ENCODE measurements around the gene TEPSIN.

The TEPSIN gene

DNA sequence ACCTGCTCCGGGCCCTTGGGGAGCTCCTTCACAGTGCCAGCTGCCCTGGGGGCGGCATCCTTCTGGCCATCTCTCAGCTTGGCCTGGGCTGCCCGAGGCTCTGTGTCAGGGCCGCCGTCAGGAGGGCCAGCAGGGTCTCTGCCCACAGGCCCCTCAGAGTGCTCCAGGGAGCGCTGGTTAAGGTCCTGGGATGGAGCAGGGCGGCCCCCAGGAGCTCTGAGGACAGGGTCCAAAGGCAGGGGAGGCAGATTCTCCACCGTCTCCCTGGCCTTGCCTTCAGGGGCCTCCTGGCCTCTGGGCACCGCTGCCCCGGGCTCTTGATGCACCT is 7.5 kb upstream of the TEPSIN start:
- H3K4me3 ChIP-seq (replicated peaks; ENCODE audit: insufficient read depth, low read length), result no peak overlapping the region
- H3K27ac ChIP-seq (replicated peaks), result no peak overlapping the region
- DNase-seq (ENCODE audit: low read depth in 1 of 2, low spot score in 1 of 2), result no peak
- H3K27me3 ChIP-seq (ENCODE audit: insufficient read depth, poor library complexity, severe bottlenecking), result no peaks in the 10 kb centered on the region
- no peak for TF ChIP-seq REST (IDR thresholded peaks at IDR 0.05; ENCODE audit: insufficient replicate concordance, low read depth)
- TF ChIP-seq GABPA (IDR thresholded peaks at IDR 0.05; ENCODE audit: low read depth), result no peak
- no peak for TF ChIP-seq SPI1 (IDR thresholded peaks at IDR 0.05; ENCODE audit: borderline replicate concordance, low read depth)
- no peak for TF ChIP-seq POLR2AphosphoS5 (IDR thresholded peaks at IDR 0.05; ENCODE audit: low read depth)
- TF ChIP-seq, protein P1, sequence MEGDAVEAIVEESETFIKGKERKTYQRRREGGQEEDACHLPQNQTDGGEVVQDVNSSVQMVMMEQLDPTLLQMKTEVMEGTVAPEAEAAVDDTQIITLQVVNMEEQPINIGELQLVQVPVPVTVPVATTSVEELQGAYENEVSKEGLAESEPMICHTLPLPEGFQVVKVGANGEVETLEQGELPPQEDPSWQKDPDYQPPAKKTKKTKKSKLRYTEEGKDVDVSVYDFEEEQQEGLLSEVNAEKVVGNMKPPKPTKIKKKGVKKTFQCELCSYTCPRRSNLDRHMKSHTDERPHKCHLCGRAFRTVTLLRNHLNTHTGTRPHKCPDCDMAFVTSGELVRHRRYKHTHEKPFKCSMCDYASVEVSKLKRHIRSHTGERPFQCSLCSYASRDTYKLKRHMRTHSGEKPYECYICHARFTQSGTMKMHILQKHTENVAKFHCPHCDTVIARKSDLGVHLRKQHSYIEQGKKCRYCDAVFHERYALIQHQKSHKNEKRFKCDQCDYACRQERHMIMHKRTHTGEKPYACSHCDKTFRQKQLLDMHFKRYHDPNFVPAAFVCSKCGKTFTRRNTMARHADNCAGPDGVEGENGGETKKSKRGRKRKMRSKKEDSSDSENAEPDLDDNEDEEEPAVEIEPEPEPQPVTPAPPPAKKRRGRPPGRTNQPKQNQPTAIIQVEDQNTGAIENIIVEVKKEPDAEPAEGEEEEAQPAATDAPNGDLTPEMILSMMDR (IDR thresholded peaks at IDR 0.05; ENCODE audit: insufficient read depth, low read length), result no peak

DNA sequence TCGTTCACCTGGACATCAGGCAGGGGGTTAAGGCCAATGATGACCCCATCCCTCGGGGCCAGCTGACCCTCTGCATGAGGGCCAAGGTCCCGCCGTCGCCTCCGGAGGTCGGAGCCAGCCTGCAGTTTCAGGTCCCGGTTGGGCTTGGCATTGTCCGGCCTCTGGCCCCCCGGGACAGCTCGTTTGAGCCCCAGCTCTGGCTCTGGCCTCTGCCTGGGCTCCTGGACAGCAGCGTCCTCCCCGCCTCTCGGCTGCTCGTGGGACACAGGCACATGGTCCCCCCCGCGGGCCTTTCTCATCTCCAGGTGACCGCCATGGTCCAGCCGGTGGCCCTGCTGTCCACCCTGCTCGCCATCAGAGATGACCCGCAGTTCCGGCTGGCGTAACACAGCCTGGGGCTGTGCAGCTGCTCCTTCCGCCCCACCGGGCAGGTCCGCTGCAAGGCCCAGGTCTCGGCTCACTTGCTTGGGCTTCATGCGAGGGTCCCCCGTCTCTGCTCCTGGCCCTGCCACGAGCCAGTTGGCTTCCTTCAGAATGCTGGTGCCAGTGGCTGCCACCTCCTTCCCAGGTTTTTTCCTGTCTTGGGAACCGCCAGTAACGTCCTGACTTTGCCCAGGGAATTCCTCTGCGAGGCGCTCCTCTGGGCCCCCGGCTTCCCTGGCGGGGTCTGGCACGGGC is 6.9 kb upstream of the TEPSIN start:
- TF ChIP-seq, protein P1 (IDR thresholded peaks at IDR 0.05; ENCODE audit: insufficient read depth, low read length), result no peak
- TF ChIP-seq GABPA (IDR thresholded peaks at IDR 0.05; ENCODE audit: low read depth), result no peak
- TF ChIP-seq POLR2AphosphoS5 (IDR thresholded peaks at IDR 0.05; ENCODE audit: low read depth), result peak; percentile 41
- H3K4me3 ChIP-seq (replicated peaks; ENCODE audit: insufficient read depth, low read length), result no peak overlapping the region
- H3K27ac ChIP-seq (replicated peaks), result no peak overlapping the region
- no peak for DNase-seq (ENCODE audit: low read depth in 1 of 2, low spot score in 1 of 2)
- no peaks in the 10 kb centered on the region for H3K27me3 ChIP-seq (ENCODE audit: insufficient read depth, poor library complexity, severe bottlenecking)

DNA sequence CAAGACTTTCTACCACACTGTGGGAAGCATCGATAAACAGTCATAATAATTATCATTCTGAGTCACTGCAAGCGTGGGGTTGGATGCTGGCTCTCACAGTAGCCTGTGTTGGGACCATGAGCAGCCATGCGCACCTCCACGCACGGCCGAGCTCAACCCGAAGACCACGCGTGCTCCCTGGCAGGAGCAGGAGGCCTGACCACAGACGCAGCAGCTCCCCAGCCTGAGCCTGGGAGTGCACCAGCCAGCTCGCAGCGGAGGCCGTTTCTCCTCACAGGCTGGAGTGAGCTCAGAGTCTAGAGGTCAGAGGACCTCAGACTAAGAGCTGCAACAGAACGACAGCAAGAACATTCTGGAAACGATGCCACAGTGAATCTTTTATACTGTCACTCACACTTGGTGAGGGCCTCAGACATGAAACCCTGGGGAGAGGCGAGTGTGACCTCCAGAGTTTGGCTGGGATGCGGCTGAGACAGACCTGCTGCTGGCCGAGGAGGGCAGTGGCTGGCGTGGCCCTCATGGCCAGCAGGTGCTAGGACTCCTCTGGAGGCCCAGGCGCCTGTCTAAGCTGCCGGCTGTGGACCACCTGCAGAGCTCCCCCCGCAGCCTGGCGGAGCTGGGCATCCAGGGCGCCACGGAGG is 6.3 kb upstream of the TEPSIN start:
- no peak overlapping the region for H3K27ac ChIP-seq (replicated peaks)
- no peak for DNase-seq (ENCODE audit: low read depth in 1 of 2, low spot score in 1 of 2)
- no peaks in the 10 kb centered on the region for H3K27me3 ChIP-seq (ENCODE audit: insufficient read depth, poor library complexity, severe bottlenecking)
- H3K4me3 ChIP-seq (replicated peaks; ENCODE audit: insufficient read depth, low read length), result no peak overlapping the region
- TF ChIP-seq REST (IDR thresholded peaks at IDR 0.05; ENCODE audit: insufficient replicate concordance, low read depth) (no peak), GABPA (IDR thresholded peaks at IDR 0.05; ENCODE audit: low read depth) (no peak)

DNA sequence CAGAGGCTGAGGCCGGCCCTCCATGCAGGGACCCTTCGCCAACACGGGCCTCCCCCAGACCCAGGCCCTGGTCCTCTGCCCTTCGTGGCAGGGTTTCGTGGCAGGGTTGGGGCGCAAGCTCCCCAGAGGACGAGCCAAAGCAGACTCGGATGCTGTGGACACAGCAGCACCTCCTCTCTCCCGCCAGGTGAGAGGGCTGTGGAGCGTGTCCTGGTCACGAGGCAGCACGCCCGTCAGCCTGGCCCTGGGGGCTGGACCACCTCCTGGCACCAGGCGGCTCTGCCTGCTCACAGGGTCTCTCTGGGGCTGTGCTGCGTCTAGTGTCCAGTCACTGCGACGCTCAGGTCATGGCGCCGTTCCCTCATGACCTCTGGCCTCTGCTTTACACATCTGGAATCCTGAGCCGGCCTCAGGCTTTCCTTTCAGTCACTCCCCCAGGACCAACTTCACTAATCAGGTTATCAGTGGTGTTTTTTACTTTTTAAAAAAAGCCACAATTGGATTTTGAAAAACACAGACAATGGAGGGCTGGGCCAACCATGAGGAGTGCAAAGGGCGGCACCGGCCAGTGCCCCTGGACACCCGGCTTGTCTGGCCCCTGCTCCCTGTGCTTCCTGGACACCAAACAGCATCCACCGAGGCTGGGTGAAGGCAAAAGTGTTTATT is 5.6 kb upstream of the TEPSIN start:
- Histone ChIP-seq H3K27ac (replicated peaks) (no peak overlapping the region), H3K27me3 (ENCODE audit: insufficient read depth, poor library complexity, severe bottlenecking) (no peaks in the 10 kb centered on the region), H3K4me3 (replicated peaks; ENCODE audit: insufficient read depth, low read length) (no peak overlapping the region)
- peak; percentile 21; the same call in 1 of the 2 replicates for TF ChIP-seq POLR2AphosphoS5 (IDR thresholded peaks at IDR 0.05; ENCODE audit: low read depth)
- TF ChIP-seq, protein P1 (IDR thresholded peaks at IDR 0.05; ENCODE audit: insufficient read depth, low read length), result no peak
- DNase-seq (ENCODE audit: low read depth in 1 of 2, low spot score in 1 of 2), result no peak
